ENCODE measurements around the gene TADA3.

DNA sequence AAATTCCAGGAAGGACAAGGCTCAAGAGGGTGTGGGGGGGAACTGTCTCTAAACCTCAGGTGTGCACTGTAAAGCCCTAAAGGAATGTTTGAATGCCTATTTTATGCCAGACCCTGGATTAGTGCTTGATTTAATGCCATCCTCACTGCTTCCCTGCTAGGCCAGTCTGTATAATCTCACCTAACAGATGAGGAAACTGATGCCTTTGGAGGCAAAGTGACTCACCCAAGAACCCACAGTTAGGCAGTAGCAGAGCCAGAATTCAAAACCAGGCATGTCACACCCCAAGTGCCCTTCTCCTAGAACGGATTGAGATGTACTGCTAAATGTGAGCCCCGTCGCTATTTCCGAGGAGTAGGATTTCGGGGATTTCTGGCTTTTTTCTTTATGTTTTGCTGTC is 30.4 kb downstream of the TADA3 start:
- TF ChIP-seq, protein P1, sequence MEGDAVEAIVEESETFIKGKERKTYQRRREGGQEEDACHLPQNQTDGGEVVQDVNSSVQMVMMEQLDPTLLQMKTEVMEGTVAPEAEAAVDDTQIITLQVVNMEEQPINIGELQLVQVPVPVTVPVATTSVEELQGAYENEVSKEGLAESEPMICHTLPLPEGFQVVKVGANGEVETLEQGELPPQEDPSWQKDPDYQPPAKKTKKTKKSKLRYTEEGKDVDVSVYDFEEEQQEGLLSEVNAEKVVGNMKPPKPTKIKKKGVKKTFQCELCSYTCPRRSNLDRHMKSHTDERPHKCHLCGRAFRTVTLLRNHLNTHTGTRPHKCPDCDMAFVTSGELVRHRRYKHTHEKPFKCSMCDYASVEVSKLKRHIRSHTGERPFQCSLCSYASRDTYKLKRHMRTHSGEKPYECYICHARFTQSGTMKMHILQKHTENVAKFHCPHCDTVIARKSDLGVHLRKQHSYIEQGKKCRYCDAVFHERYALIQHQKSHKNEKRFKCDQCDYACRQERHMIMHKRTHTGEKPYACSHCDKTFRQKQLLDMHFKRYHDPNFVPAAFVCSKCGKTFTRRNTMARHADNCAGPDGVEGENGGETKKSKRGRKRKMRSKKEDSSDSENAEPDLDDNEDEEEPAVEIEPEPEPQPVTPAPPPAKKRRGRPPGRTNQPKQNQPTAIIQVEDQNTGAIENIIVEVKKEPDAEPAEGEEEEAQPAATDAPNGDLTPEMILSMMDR (IDR thresholded peaks at IDR 0.05) = no peak
- no peak for TF ChIP-seq POLR2A (IDR thresholded peaks at IDR 0.05)
